GM18519 (cell line): ENCODE data around the gene TSC22D3.

ENCODE experiments used
- ATAC-seq: cut with Tn5 transposase; IDR thresholded peaks from one replicate; pipeline ENCODE4 v1.9.1; 2021; ENCODE audit warnings: mild to moderate bottlenecking, moderate library complexity; ENCODE audit not compliant: unreplicated experiment, low FRiP score

Gene TSC22D3

GRCh38 chrX:107763647-107764046, 11.9 kb downstream of the TSC22D3 start:
- no peak for ATAC-seq

- no peak for ATAC-seq
Observed at GRCh38 chrX:107760304-107761077, 15.1 kb downstream of the TSC22D3 start.

GRCh38 chrX:107758231-107758766, 17.3 kb downstream of the TSC22D3 start:
- ATAC-seq, result no peak

- ATAC-seq, result no peak
Observed at GRCh38 chrX:107755721-107756120, 19.9 kb downstream of the TSC22D3 start.

- no peak for ATAC-seq
Observed at GRCh38 chrX:107753187-107753586, 22.4 kb downstream of the TSC22D3 start.

- ATAC-seq, result no peak
Observed at GRCh38 chrX:107752714-107753113, 22.9 kb downstream of the TSC22D3 start.

GRCh38 chrX:107752043-107752442, 23.5 kb downstream of the TSC22D3 start:
- no peak for ATAC-seq

- ATAC-seq, result no peak
Observed at GRCh38 chrX:107750861-107751445, 24.6 kb downstream of the TSC22D3 start.

GRCh38 chrX:107750263-107750662, 25.3 kb downstream of the TSC22D3 start:
- no peak for ATAC-seq

- no peak for ATAC-seq
Observed at GRCh38 chrX:107748506-107748905, 27.1 kb downstream of the TSC22D3 start.

GRCh38 chrX:107747596-107748161, 27.9 kb downstream of the TSC22D3 start:
- ATAC-seq, result no peak

GRCh38 chrX:107744868-107745267, 30.7 kb downstream of the TSC22D3 start:
- ATAC-seq, result no peak

GRCh38 chrX:107743995-107744394, 31.6 kb downstream of the TSC22D3 start:
- ATAC-seq, result no peak

GRCh38 chrX:107742700-107743191, 32.8 kb downstream of the TSC22D3 start:
- no peak for ATAC-seq

GRCh38 chrX:107741404-107741790, 34.2 kb downstream of the TSC22D3 start:
- ATAC-seq, result no peak

- ATAC-seq, result no peak
Observed at GRCh38 chrX:107739541-107739940, 36.0 kb downstream of the TSC22D3 start.

- no peak for ATAC-seq
Observed at GRCh38 chrX:107738768-107739167, 36.8 kb downstream of the TSC22D3 start.

GRCh38 chrX:107738272-107738671, 37.3 kb downstream of the TSC22D3 start:
- ATAC-seq, result no peak

GRCh38 chrX:107736781-107737531, 38.6 kb downstream of the TSC22D3 start:
- ATAC-seq, result no peak

- ATAC-seq, result no peak
Observed at GRCh38 chrX:107734646-107735045, 40.9 kb downstream of the TSC22D3 start.

GRCh38 chrX:107733686-107734085, 41.9 kb downstream of the TSC22D3 start:
- ATAC-seq, result no peak
